Ovary (tissue), 3 donors: ENCODE data around the gene CCL8.

Experiments used
- EP300 ChIP-seq: sonication (generic); formaldehyde crosslinking; IDR thresholded peaks from one replicate; pipeline ENCODE4 v1.6.1; 2017; ENCODE audit warnings: antibody characterized with exemption
- POLR2A ChIP-seq: fragments of 450-650 bp; IDR thresholded peaks from one replicate; pipeline ENCODE4 v1.6.1; 2017; ENCODE audit warnings: antibody characterized with exemption, mild to moderate bottlenecking, moderate library complexity
- TF ChIP-seq, protein P1 (sequence below), 3 donors: fragments of 450-650 bp in 2 of 3; fragments of 200-600 bp in 1 of 3; IDR thresholded peaks; one replicate each; pipeline versions ENCODE4 v1.5.1 to v1.8.0; 2016 to 2022; ENCODE audit warnings: antibody characterized with exemption in 3 of 3, mild to moderate bottlenecking in 1 of 3
- donor health status: DM: no; HTN: no; CAD: no.

DNA sequence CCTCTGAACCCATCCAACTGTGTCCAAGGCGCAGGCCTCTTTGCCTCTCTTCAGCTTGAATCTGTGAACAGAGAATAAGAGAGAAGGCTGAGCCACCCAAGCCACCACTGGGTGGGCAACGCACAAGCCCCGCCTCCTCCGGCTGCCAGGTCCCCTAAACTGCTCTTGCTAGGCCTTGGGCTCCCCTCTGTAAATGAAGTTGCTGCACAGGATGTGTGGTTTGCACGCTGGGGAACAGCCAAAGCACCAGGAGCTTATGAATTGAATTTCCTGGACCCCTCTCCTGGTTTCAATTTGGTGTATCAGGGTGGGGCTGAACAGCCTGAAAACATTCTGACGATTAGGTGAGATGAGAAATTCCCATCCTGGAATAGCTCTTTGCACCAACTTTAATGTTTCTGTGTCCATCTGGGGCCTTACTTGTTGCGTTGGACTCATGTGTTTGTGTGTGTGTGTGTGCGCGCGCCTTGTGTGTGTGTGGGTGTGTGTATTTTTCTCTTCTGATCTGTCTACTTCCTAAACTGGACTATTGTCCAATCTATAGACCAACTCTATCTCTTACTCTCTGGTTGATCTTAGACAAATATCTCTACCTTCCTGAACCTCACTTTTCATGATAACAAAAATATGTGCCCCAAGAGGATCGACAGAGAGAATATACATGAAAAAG is 41.5 kb downstream of the CCL8 start:
- TF ChIP-seq, protein P1, sequence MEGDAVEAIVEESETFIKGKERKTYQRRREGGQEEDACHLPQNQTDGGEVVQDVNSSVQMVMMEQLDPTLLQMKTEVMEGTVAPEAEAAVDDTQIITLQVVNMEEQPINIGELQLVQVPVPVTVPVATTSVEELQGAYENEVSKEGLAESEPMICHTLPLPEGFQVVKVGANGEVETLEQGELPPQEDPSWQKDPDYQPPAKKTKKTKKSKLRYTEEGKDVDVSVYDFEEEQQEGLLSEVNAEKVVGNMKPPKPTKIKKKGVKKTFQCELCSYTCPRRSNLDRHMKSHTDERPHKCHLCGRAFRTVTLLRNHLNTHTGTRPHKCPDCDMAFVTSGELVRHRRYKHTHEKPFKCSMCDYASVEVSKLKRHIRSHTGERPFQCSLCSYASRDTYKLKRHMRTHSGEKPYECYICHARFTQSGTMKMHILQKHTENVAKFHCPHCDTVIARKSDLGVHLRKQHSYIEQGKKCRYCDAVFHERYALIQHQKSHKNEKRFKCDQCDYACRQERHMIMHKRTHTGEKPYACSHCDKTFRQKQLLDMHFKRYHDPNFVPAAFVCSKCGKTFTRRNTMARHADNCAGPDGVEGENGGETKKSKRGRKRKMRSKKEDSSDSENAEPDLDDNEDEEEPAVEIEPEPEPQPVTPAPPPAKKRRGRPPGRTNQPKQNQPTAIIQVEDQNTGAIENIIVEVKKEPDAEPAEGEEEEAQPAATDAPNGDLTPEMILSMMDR (IDR thresholded peaks at IDR 0.05) = no peak
- no peak for TF ChIP-seq POLR2A
- no peak for TF ChIP-seq EP300
